GM18499 (cell line): ENCODE data around the gene SPC25.

Experiments
- ATAC-seq: cut with Tn5 transposase; IDR thresholded peaks from one replicate; pipeline ENCODE4 v1.9.1; 2021; ENCODE audit warnings: moderate number of reproducible peaks; ENCODE audit not compliant: insufficient read depth, unreplicated experiment

The SPC25 gene

DNA sequence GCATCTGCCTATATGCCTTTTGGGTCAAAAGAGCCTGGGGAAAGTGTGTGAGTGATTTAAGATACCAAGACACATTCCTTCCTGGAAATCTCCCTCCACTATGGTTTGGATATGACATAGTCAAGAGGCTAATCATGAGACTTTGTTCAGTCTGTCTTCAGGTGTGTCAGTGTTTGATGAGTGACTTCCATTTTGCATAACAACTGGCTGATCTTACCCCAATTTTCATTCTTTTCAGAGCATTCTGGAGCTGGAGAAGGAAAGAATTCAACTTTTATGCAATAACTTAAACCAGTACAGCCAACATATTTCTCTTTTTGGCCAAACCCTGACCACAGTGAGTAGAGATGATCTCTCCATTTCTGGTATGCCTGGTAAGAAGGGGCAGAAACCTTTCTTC, 39.4 kb downstream of the SPC25 start:
- ATAC-seq, result no peak

DNA sequence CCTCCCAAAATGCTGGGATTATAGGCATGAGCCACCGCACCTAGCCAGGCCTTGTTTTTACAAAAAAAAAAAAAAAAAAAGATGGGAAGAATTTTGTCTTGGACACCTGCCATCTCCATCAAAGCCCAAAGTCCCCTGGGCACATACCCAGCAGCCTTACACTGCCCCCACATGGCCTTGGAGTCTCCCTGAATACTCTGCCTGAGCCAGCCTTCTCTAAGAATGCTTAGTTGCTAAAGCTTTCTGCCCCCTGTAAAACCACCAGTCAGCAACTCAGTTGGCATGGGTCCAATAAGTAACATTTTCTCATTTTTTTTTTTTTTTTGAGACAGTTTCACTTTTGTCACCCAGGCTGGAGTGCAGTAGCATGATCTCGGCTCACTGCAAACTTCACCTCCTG, 40.6 kb downstream of the SPC25 start:
- ATAC-seq, result no peak

DNA sequence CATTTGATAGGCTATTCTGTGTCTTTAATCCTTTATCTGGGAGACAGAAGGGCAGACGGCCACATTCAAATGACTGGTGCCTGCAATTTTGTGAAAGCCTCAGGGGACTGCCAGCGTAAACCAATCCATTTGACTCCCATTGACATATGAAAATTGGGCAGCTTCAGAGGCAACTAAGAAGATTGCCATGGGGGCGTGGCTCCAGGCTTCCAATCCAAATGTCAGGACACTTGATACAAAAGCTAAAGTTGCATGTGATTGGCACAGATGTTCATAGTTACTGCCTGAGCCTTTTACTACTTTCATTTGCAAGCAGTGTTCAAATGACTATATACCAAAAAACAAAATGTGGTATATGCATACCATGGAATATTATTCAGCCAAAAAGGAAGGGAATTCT, 42.0 kb downstream of the SPC25 start:
- ATAC-seq, result no peak

- ATAC-seq, result no peak
These were observed 47.0 kb downstream of the SPC25 start for GRCh38 chr2:168843253-168843652.

- ATAC-seq, result no peak
These were observed 48.8 kb downstream of the SPC25 start for GRCh38 chr2:168841445-168841844.

DNA sequence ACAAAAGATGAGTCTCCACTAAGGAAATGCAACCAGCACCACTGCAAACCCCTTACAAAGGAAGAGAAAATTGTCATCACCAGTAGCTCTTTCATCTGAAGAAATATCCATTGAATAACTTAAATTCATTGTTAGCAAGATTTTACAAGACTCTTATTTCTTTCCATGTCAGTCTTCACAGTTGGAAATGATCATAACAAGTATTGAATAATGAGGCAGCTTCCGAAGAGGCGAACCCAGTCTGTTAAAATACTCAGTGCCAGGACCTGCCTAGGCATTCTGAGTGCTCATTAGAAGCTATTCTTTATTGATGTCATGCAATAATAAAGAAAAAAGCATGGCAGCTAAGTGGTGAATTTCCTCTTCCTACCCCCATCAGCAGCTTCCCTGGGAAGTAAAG, 54.3 kb downstream of the SPC25 start:
- no peak for ATAC-seq

- ATAC-seq, result no peak
These were observed 58.6 kb downstream of the SPC25 start for GRCh38 chr2:168831662-168832061.

DNA sequence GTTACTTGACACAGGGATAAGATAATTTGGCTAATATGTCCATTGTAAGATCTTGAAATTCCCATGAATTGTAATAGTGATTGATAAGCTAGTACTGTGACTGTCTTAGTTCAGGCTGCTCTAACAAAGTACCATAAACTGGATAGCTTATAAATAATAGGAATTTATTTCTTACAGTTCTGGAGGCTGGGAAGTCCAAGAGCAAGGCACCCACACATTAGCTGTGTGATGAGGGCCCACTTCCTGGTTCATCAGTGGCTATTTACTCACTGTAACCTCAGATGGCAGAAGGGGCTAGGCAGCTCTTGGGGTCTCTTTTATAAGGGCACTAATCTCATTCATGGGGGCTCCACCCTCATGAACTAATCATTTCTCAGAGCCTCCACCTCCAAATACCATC, 59.3 kb downstream of the SPC25 start:
- ATAC-seq, result no peak

- no peak for ATAC-seq
These were observed 65.1 kb downstream of the SPC25 start for GRCh38 chr2:168825126-168825525.

GRCh38 chr2:168821992-168822391, 68.2 kb downstream of the SPC25 start:
- ATAC-seq, result no peak

GRCh38 chr2:168821577-168821976, 68.7 kb downstream of the SPC25 start:
- ATAC-seq, result no peak
